ENCODE data around the gene RAI1. TPM values are rescaled to one million over a fixed set of nuclear protein-coding genes. Genes with fewer than 3 reads are reported as not detected.

RAI1 gene
- total RNA-seq, 1 donor from 2014 or later: 40.1 TPM

DNA sequence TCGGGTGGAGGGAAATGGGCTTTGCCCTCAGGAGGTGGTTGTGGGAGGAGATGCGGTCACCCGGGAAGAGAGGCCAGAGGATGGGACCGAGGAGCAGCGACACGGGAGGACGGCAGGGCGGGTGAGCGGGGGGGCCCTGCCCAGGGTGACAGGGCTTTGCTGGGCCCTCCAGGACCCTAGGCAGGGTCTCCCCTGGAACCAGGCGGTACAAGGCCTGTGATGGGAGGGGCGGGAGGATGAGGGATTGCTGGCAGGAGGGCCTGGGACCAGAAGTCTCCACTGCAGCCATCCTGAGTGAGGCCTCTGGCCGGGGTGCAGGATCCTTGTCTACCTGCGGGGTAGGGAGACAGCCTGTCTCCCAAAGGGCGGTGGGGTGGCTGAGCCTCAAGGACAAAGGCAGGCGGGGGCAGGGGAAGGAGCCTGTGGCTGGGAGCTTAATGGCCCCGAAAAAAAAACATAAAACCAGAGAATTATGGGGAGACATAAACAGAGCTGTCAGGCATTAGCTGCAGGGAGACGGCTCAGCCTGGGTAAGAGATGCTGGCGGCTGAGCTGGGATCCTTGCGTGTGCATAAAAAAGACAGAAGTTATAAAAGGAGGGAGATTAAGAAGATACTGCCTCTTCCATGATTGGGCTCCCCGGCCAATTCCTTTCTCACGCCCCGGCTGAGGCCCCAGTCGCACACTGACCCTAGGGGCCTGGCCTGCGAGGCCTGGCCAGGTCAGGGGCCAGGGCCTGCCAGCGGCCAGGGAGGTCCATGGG, 88.8 kb downstream of the RAI1 start:
- no peaks in the 10 kb centered on the region for H3K27me3 Mint-ChIP-seq (ENCODE audit: unreplicated experiment)
- H3K36me3 Mint-ChIP-seq (ENCODE audit: unreplicated experiment): peaks cover 6% of the 10 kb centered on the region
- no peak overlapping the region for H3K4me3 Mint-ChIP-seq (ENCODE audit: unreplicated experiment)

DNA sequence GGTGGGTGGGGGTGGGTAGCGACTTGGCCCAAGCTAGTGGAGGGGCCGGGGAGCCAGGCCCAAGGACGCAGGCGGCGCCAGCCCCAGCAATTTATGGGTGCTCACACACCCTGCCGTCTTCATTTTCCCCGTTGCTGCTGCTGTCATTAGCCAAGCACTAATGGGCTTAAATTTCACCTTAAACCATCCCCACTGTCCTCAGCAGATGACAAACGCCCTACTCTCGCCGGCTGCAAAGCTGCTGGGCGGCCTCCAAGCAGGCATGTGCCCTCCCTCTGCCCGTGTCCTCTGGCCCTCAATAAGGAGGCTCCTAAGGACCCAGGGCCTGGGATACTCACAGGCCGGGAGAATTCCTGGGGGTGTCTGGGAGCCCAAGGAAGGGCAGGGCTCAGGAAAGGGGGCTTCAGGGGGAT, 89.4 kb downstream of the RAI1 start:
- TF ChIP-seq, protein P1, sequence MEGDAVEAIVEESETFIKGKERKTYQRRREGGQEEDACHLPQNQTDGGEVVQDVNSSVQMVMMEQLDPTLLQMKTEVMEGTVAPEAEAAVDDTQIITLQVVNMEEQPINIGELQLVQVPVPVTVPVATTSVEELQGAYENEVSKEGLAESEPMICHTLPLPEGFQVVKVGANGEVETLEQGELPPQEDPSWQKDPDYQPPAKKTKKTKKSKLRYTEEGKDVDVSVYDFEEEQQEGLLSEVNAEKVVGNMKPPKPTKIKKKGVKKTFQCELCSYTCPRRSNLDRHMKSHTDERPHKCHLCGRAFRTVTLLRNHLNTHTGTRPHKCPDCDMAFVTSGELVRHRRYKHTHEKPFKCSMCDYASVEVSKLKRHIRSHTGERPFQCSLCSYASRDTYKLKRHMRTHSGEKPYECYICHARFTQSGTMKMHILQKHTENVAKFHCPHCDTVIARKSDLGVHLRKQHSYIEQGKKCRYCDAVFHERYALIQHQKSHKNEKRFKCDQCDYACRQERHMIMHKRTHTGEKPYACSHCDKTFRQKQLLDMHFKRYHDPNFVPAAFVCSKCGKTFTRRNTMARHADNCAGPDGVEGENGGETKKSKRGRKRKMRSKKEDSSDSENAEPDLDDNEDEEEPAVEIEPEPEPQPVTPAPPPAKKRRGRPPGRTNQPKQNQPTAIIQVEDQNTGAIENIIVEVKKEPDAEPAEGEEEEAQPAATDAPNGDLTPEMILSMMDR (IDR thresholded peaks at IDR 0.05): no peak
- H3K27me3 Mint-ChIP-seq (ENCODE audit: unreplicated experiment): no peaks in the 10 kb centered on the region
- H3K27ac Mint-ChIP-seq (ENCODE audit: unreplicated experiment): no peak overlapping the region
- no peak for DNase-seq (ENCODE audit: extremely low spot score, unreplicated experiment)
- H3K4me1 Mint-ChIP-seq (ENCODE audit: unreplicated experiment): peaks cover 51% of the 10 kb centered on the region
- H3K9me3 Mint-ChIP-seq (ENCODE audit: unreplicated experiment): no peaks in the 10 kb centered on the region
- H3K4me3 Mint-ChIP-seq (ENCODE audit: unreplicated experiment): no peak overlapping the region
- peaks cover 2% of the 10 kb centered on the region for H3K36me3 Mint-ChIP-seq (ENCODE audit: unreplicated experiment)

More for the DNA sequence above, 88.8 kb downstream of the RAI1 start:
- TF ChIP-seq, protein P1 (IDR thresholded peaks at IDR 0.05): no peak
- H3K27ac Mint-ChIP-seq (ENCODE audit: unreplicated experiment): no peak overlapping the region
- peaks cover 51% of the 10 kb centered on the region for H3K4me1 Mint-ChIP-seq (ENCODE audit: unreplicated experiment)
- DNase-seq (ENCODE audit: extremely low spot score, unreplicated experiment): no peak
- no peaks in the 10 kb centered on the region for H3K9me3 Mint-ChIP-seq (ENCODE audit: unreplicated experiment)

DNA sequence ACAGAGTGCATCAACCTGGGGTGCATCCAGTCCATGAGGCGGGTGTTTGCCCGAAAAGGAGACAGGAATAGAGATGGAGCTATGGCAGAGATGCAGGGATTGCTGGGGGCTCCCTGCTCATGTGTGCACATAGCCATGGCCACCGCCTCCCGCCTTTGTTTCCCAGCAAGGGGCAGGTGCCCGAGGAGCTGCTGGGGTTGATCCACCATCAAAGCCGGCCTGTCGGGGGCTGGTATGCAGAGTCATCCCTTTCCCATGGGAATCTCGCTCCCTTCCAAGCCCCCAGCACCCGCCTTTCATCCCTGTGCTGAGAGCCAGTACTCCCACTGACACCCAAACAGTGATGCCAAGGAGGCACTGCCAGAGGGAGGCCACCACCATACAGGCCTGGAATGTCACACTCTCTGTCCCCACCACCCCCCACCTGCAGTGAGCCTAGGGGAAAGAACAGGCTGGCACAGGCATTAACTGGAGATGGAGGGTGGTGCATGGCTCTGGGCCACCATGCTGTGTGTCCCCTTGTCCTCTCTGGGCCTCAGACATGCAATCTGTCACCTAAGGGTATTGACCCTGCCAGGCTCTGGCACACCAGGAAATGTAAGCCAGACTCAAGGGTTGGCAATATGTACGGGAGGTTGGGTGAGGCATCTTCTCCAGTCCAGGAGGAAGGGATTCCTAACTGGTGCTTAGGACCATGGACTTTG, 90.4 kb downstream of the RAI1 start:
- Mint-ChIP-seq H3K4me3 (ENCODE audit: unreplicated experiment) (no peak overlapping the region), H3K9me3 (ENCODE audit: unreplicated experiment) (no peaks in the 10 kb centered on the region), H3K4me1 (ENCODE audit: unreplicated experiment) (peaks cover 43% of the 10 kb centered on the region), H3K36me3 (ENCODE audit: unreplicated experiment) (peaks cover 2% of the 10 kb centered on the region), H3K27ac (ENCODE audit: unreplicated experiment) (no peak overlapping the region), H3K27me3 (ENCODE audit: unreplicated experiment) (no peaks in the 10 kb centered on the region)
- TF ChIP-seq, protein P1 (IDR thresholded peaks at IDR 0.05): no peak
- DNase-seq (ENCODE audit: extremely low spot score, unreplicated experiment): no peak

DNA sequence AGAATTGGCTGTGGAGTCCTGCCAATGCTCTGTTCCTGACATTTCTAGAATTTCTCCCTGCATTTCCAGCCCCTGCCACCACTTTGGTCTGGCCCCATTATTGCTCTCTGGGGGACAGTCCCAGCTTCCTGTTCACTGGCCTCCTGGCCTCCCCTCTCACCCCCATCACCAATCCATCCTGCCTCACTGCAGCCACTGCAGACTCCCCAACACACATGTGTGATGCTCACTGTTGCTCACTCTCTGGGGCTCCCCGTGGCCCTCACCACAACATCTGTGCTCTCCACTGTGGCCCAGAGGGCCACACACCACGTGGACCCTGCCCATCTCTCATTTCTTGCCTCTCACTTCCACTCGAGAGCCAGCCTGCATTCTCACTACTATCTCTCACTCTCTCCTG, 91.0 kb downstream of the RAI1 start:
- no peak overlapping the region for H3K4me3 Mint-ChIP-seq (ENCODE audit: unreplicated experiment)
- DNase-seq (ENCODE audit: extremely low spot score, unreplicated experiment): no peak
- H3K27me3 Mint-ChIP-seq (ENCODE audit: unreplicated experiment): no peaks in the 10 kb centered on the region
- H3K27ac Mint-ChIP-seq (ENCODE audit: unreplicated experiment): no peak overlapping the region
- H3K4me1 Mint-ChIP-seq (ENCODE audit: unreplicated experiment): peaks cover 38% of the 10 kb centered on the region
- no peaks in the 10 kb centered on the region for H3K9me3 Mint-ChIP-seq (ENCODE audit: unreplicated experiment)
- TF ChIP-seq, protein P1 (IDR thresholded peaks at IDR 0.05): no peak
- peaks cover 2% of the 10 kb centered on the region for H3K36me3 Mint-ChIP-seq (ENCODE audit: unreplicated experiment)
